ENCODE results near the gene PGF.

GRCh38 chr14:74927225-74927624 is 28.2 kb downstream of the PGF start:
- TF ChIP-seq CTCF (IDR thresholded peaks at IDR 0.05; ENCODE audit: low read depth, low read length, missing input control) = no peak
- no peak for TF ChIP-seq TAF1 (conservative IDR thresholded peaks at IDR 0.05)
- no peak for TF ChIP-seq SP1 (IDR thresholded peaks at IDR 0.05)
- no peak for TF ChIP-seq HNF4A (conservative IDR thresholded peaks at IDR 0.05)
- TF ChIP-seq JUND (IDR thresholded peaks at IDR 0.05) = no peak
- TF ChIP-seq, protein P1, sequence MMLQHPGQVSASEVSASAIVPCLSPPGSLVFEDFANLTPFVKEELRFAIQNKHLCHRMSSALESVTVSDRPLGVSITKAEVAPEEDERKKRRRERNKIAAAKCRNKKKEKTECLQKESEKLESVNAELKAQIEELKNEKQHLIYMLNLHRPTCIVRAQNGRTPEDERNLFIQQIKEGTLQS (IDR thresholded peaks at IDR 0.05) = no peak
- TF ChIP-seq EGR1 (IDR thresholded peaks at IDR 0.05; ENCODE audit: low read depth in 2 of 2) = no peak
- TF ChIP-seq GABPA (IDR thresholded peaks at IDR 0.05 in 1 of 2, conservative IDR thresholded peaks at IDR 0.05 in 1 of 2) = no peak

All from liver (tissue), 3 donors.